NCI-H1417 treated with DMSO at 0.1 percent for 48 hours (cell line): Measurements from ENCODE around the gene CD99.
"Not testable (repeated sequence)": the region's sequence is repeated elsewhere in the genome, so short reads cannot be mapped to it uniquely, and the experiment has no call there.

ENCODE experiments used
- DNase-seq: peaks from one replicate; lab custom pipeline; 2025; lab: John Stamatoyannopoulos, UW

Gene CD99

GRCh38 chrX:2690856-2691542 lies at the start of gene CD99:
Gene CD99 (plus strand): TSS chrX:2691295. CDS start chrX:2691361, 66 bp downstream.
- DNase-seq, result no peak

- DNase-seq, result no peak
Measured at GRCh38 chrX:2642146-2642545, 48.9 kb upstream of the CD99 start.

- no peak for DNase-seq
Measured at GRCh38 chrX:2642791-2643190, 48.3 kb upstream of the CD99 start.

- no peak for DNase-seq
Measured at GRCh38 chrX:2643880-2644279, 47.2 kb upstream of the CD99 start.

GRCh38 chrX:2645563-2645962 lies 45.5 kb upstream of the CD99 start:
- no peak for DNase-seq

- DNase-seq, result no peak
Measured at GRCh38 chrX:2647627-2648026, 43.5 kb upstream of the CD99 start.

GRCh38 chrX:2650037-2650436 lies 41.1 kb upstream of the CD99 start:
- no peak for DNase-seq

- no peak for DNase-seq
Measured at GRCh38 chrX:2650865-2651264, 40.2 kb upstream of the CD99 start.

- no peak for DNase-seq
Measured at GRCh38 chrX:2652106-2652505, 39.0 kb upstream of the CD99 start.

- no peak for DNase-seq
Measured at GRCh38 chrX:2654436-2655340, 36.4 kb upstream of the CD99 start.

- DNase-seq, result no peak
Measured at GRCh38 chrX:2656257-2656836, 34.7 kb upstream of the CD99 start.

GRCh38 chrX:2657532-2658113 lies 33.5 kb upstream of the CD99 start:
- no peak for DNase-seq

- DNase-seq, result no peak
Measured at GRCh38 chrX:2658585-2659292, 32.4 kb upstream of the CD99 start.

- DNase-seq, result no peak
Measured at GRCh38 chrX:2662586-2662985, 28.5 kb upstream of the CD99 start.

GRCh38 chrX:2664502-2664901 lies 26.6 kb upstream of the CD99 start:
- DNase-seq, result no peak

GRCh38 chrX:2665387-2666304 lies 25.4 kb upstream of the CD99 start:
- no peak for DNase-seq

- DNase-seq, result no peak
Measured at GRCh38 chrX:2666491-2666890, 24.6 kb upstream of the CD99 start.

GRCh38 chrX:2670978-2671377 lies 20.1 kb upstream of the CD99 start:
- no peak for DNase-seq

- DNase-seq, result no peak
Measured at GRCh38 chrX:2672084-2672483, 19.0 kb upstream of the CD99 start.

- DNase-seq, result no peak
Measured at GRCh38 chrX:2673611-2674010, 17.5 kb upstream of the CD99 start.

GRCh38 chrX:2675657-2676200 lies 15.4 kb upstream of the CD99 start:
- not testable (repeated sequence) for DNase-seq
